GM21786 (cell line): ENCODE data around the gene SPG7.

ENCODE experiments used
- ATAC-seq: cut with Tn5 transposase; IDR thresholded peaks from one replicate; pipeline ENCODE4 v1.9.1; 2021; ENCODE audit not compliant: unreplicated experiment

SPG7 gene

DNA sequence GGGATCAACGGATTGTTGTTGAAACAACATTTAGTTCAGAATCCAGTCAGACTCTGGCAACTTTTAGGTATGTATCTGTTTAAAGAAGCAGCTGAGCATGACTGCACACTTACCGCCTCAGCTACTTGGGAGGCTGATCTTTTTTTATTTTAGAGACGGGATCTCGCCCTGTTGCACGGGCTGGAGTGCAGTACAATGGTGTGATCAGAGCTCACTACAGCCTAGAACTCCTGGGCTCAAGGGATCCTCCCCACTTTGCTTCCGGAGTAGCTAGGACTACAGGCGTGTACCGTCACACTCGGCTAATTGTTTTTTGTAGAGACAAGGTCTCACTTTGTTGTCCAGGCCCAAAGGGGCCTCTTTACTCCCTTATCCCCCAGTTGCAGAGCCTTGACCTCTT lies 2.3 kb downstream of the SPG7 start:
- no peak for ATAC-seq

DNA sequence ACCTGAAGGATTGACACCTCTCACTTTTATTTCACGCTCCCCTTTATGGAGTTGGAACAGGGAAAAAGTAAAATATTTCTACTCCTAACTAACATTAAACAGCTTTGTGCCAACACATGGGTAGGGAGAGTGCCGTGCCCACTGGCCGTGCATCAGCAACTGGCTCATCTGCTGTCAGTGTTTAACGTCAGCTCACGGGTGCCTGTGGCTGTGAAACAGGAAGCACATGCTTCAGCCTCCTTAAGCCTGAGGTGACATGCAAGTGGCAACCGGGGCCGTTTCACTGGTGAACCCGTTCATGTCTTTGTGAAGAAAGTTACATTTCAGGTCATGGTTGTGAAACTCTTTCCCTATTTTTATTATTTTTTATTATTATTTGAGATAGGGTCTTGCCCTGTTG lies 3.2 kb downstream of the SPG7 start:
- ATAC-seq = no peak

- ATAC-seq = no peak
Measured at GRCh38 chr16:89512453-89512852, 4.2 kb downstream of the SPG7 start.

GRCh38 chr16:89517128-89517527 lies 8.9 kb downstream of the SPG7 start:
- ATAC-seq = no peak

DNA sequence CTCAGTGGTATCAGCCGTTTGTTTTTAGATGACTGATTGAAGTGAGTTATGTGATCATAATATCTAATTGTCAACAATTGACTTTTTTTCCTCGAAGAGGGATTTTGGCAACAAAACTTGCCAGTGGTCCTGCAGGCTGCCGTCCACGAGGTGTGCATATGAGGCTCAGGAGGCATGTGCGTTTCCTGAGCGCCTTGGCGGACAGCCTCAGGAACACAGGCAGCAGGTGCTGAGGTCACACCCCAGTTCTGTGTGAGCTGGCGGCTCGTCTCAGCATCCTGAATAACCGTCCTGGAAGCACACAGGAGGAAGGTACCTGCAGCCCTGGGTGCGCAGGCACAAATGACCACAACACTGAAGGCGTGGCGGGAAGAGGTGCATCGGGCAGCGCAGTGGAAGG lies 11.7 kb downstream of the SPG7 start:
- no peak for ATAC-seq

DNA sequence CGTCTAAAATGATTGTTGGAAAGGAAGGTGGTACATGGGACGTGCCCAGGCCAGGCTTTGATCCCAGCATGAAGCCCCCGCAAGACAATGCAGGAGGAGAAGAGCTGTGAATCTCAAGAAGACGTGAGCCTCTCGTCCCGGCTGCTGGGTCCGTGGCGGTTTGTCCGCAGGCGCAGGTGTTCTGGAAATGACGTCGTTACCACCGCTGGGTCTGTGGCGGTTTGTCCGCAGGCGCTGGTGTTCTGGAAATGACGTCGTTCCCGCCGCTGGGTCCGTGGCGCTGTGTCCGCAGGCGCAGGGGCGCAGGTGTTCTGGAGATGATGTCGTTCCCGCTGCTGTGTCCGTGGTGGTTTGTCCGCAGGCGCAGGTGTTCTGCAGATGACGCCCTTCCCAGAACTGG lies 14.1 kb downstream of the SPG7 start:
- no peak for ATAC-seq

- ATAC-seq = no peak
Measured at GRCh38 chr16:89523680-89524344, 15.6 kb downstream of the SPG7 start.

DNA sequence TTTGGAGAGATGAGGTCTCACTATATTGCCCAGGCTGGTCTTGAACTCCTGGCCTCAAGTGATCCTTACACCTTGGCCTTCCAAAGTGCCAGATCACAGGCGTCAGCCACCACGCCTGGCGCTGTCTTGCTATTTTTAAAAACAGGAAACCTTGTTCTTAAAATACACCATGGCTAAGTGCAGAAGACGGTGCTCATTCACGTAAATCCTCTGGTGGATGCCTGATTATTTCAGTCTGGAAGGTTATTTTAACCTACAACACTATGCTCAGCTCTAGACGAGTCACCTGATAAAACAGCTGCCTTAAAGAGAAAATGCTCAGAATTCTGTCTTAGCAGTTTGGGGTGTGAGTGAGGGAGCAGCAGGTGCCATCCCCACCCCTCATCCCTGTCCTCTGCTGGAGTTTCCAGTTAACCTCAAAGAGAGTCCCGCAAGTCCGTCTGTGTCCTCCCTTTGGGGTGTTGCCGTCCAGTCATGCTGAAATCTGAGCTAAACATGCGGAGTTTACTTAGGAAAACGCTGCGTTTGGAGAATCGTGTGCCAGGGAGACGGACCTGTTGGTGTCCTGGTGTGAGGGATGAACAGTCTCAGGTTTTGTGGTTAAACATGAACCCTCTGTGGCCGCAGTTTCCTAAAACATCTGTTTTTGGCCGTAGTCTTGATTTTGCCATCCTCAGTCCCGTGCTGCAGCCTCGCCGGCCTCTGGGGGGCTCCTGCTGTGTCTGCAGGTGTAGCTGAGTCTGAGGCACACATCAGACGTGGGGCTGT lies 17.1 kb downstream of the SPG7 start:
- ATAC-seq = no peak

DNA sequence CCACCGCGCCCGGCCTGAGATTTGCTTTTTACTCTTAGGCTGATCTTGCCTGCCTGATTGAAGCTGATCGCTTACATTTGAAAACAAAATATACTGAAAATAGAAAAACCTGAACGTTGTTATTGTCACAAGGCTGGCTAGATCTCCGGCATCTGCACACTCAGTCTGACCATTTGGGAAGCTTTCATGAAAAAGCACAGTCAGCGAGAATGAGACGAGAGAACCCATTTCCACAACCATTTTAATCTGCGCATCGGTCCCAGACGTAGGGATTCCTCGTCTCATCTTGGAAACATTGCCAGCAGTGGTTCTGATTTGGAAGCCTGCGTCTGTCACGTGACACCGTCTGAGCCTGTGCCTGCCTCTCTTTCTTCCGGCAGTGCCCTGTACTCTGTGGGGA lies 20.9 kb downstream of the SPG7 start:
- no peak for ATAC-seq

- ATAC-seq = no peak
Measured at GRCh38 chr16:89530401-89531381, 22.5 kb downstream of the SPG7 start.

DNA sequence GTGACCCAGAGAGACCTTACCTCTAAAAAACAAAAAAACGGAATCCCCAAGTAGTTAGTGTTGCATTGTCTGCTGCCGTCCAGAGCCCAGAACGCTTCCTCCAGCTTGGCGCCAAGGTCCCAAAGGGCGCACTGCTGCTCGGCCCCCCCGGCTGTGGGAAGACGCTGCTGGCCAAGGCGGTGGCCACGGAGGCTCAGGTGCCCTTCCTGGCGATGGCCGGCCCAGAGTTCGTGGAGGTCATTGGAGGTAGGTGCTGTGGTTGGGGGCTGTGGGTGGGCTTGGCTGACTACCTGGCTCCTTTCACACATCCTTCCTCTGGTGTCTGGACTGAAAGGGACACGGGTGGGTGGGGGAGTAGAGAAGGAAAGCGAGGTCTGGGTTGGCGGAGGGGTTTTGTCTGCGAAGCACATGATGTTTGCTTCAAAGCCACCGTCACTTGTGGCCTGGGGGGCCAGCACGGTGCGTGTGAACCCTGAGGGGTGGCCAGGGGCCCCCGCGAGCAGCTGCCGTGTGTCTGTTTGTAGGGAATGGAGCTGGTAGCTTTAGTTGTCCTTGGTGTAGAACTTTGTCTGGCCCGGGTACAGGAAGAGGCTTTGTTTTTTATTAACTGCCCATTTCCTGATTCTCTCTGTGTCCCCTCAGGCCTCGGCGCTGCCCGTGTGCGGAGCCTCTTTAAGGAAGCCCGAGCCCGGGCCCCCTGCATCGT lies 23.8 kb downstream of the SPG7 start:
- ATAC-seq = no peak

DNA sequence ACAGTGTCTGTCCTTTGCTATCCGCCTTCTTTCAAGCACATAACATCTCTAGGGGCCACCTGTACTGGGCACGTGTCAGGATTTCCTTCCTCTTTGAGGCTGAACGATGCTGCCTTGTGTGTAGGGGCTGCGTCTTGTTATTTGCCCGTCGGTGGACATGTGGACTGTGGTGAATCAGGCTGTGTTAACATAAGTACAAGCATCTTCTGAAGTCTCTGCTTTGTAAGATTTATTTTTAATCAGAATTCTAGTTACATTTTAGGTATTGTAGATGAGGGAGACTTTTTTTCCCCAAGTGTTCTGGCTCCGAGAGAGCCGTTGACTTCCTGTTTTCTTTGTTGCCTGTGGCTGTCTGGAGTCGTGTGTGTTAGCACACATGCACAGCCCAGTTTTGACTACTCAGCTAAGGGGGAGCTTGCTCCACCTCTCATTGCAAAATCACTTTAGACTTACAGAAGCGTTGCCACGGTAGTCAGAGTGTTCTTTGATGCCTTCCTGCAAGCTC lies 26.1 kb downstream of the SPG7 start:
- ATAC-seq = no peak

GRCh38 chr16:89536371-89536770 lies 28.2 kb downstream of the SPG7 start:
- no peak for ATAC-seq

DNA sequence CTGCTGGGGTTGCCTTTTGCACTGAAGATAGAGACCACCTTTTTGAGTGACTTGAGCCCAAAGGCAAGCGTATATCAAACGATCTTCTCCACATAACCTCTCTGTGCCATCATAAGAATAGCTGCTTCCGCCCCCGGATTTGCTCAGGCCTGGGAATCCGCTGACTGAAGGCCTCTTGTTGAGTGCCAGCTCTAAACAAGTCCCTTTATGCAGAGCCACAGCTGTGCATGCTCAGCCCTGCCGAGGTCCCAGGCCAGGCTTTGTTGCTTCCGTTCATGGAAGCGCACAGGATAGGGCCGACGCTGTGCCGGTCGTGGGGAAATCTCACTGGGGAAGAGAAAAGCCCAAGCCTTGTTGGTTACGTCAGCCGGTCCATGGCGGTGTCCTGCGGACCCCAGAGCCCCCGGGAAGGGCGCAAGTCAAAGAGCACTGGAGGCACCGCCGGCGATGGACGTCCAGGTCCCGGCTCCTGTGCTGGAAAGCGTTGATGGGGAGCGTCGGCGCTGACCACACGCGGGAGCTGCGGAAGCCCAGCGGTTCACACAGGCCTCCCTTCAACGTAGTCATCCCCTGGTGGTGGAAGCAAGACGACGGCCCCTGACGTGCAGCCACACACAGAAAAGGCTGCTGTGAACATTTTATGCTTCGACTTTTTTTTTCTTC lies 28.8 kb downstream of the SPG7 start:
- no peak for ATAC-seq

GRCh38 chr16:89537549-89537925 lies 29.3 kb downstream of the SPG7 start:
- no peak for ATAC-seq

GRCh38 chr16:89538286-89538685 lies 30.1 kb downstream of the SPG7 start:
- ATAC-seq = no peak

GRCh38 chr16:89540557-89540956 lies 32.4 kb downstream of the SPG7 start:
- ATAC-seq = no peak

DNA sequence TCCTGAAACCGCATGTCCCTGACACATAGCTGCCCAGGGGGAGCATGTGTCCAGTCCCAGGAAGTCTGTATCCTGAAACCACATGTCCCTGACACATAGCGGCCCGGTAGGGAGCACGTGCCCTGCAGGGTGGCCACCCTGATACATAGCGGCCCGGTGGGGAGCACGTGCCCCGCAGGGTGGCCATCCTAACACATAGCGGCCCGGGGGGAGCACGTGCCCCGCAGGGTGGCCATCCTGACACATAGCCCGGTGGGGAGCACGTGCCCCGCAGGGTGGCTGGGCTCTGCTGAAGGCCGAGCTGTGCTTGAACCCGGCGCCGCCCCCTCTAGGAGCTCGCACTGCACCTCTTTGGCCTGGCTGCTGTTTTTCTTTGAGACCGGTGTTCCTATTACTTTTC lies 33.6 kb downstream of the SPG7 start:
- ATAC-seq = no peak

- no peak for ATAC-seq
Measured at GRCh38 chr16:89544113-89544512, 35.9 kb downstream of the SPG7 start.

GRCh38 chr16:89544713-89545043 lies 36.5 kb downstream of the SPG7 start:
- no peak for ATAC-seq
